SKM-1 treated with dmso at 0.1 percent for 144 hours (cell line): ENCODE data around the gene C1orf159.
"Not testable (repeated sequence)": the region's sequence is repeated elsewhere in the genome, so short reads cannot be mapped to it uniquely, and the experiment has no call there.

Experiments
- DNase-seq: peaks from one replicate; lab custom pipeline; 2025; ENCODE audit not compliant: unreplicated experiment; lab: John Stamatoyannopoulos, UW

The C1orf159 gene

GRCh38 chr1:1067860-1068516 lies 47.9 kb downstream of the C1orf159 start:
- DNase-seq, result no peak

- no peak for DNase-seq
Observed at GRCh38 chr1:1067284-1067859, 48.5 kb downstream of the C1orf159 start.

GRCh38 chr1:1066403-1067283 lies 49.2 kb downstream of the C1orf159 start:
- no peak for DNase-seq

GRCh38 chr1:1065940-1066304 lies 50.0 kb downstream of the C1orf159 start:
- DNase-seq, result not testable (repeated sequence)

GRCh38 chr1:1065265-1065939 lies 50.5 kb downstream of the C1orf159 start:
- DNase-seq, result no peak

- DNase-seq, result peak; percentile 59
Observed at GRCh38 chr1:1063945-1064831, 51.7 kb downstream of the C1orf159 start.

GRCh38 chr1:1063261-1063944 lies 52.5 kb downstream of the C1orf159 start:
- DNase-seq, result no peak

GRCh38 chr1:1062348-1063163 lies 53.3 kb downstream of the C1orf159 start:
- DNase-seq, result no peak

GRCh38 chr1:1061682-1062345 lies 54.1 kb downstream of the C1orf159 start:
- DNase-seq, result no peak

- no peak for DNase-seq
Observed at GRCh38 chr1:1060281-1061000, 55.4 kb downstream of the C1orf159 start.

GRCh38 chr1:1059494-1060280 lies 56.2 kb downstream of the C1orf159 start:
- peak; percentile 52 for DNase-seq

GRCh38 chr1:1058921-1059493 lies 56.9 kb downstream of the C1orf159 start:
- no peak for DNase-seq

GRCh38 chr1:1058088-1058905 lies 57.6 kb downstream of the C1orf159 start:
- DNase-seq, result no peak

GRCh38 chr1:1057769-1058087 lies 58.2 kb downstream of the C1orf159 start:
- not testable (repeated sequence) for DNase-seq

- DNase-seq, result no peak
Observed at GRCh38 chr1:1055841-1056736, 59.8 kb downstream of the C1orf159 start.
